A673 (cell line): Measurements from ENCODE around the gene SCRN2.

Source experiments
- EZH2 ChIP-seq: fragments of 200-600 bp; sonication (generic); IDR thresholded peaks from 2 replicates; pipeline ENCODE4 v1.6.1; 2017; ENCODE audit warnings: borderline replicate concordance, low read depth, mild to moderate bottlenecking, mixed read lengths, antibody characterized with exemption, low read length; ENCODE audit not compliant: poor library complexity, severe bottlenecking
- TF ChIP-seq, protein P1 (sequence below): fragments of 300-800, 200-600 bp; sonication (generic); conservative IDR thresholded peaks from 2 replicates; pipeline ENCODE4 v1.5.1; 2017; ENCODE audit warnings: low read depth, mild to moderate bottlenecking, antibody characterized with exemption, low read length, moderate library complexity, mixed read lengths

DNA sequence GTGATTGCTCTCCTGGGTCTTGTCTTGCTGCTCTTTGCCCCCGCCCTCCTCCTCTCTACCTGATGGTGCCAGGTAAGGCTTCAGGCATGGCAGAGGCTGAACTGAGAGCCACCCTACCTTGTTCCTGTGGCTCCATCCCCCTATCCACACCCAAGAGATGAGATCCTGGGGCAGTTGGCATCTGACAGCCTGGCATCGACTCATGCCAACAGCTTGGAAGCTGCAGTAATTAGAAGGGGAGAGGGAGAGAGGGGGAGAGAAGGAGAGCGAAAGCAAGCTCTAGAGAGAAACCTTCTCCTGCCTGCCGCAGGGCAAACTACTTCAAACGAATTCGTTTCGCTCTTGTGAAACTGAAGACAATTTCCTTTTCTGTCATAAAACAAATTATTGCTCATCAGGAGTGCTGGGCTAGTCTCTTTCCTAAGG, 23.7 kb upstream of the SCRN2 start:
- TF ChIP-seq, protein P1, sequence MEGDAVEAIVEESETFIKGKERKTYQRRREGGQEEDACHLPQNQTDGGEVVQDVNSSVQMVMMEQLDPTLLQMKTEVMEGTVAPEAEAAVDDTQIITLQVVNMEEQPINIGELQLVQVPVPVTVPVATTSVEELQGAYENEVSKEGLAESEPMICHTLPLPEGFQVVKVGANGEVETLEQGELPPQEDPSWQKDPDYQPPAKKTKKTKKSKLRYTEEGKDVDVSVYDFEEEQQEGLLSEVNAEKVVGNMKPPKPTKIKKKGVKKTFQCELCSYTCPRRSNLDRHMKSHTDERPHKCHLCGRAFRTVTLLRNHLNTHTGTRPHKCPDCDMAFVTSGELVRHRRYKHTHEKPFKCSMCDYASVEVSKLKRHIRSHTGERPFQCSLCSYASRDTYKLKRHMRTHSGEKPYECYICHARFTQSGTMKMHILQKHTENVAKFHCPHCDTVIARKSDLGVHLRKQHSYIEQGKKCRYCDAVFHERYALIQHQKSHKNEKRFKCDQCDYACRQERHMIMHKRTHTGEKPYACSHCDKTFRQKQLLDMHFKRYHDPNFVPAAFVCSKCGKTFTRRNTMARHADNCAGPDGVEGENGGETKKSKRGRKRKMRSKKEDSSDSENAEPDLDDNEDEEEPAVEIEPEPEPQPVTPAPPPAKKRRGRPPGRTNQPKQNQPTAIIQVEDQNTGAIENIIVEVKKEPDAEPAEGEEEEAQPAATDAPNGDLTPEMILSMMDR: no peak
- no peak for TF ChIP-seq EZH2
